Germinal center (tissue), 1 donor: ENCODE data around the gene ARHGAP27.
"Not testable (repeated sequence)": the region's sequence is repeated elsewhere in the genome, so short reads cannot be mapped to it uniquely, and the experiment has no call there.

Source experiments
- DNase-seq: peaks from one replicate; pipeline ENCODE4 v3.0.0; 2012; ENCODE audit warnings: mixed read lengths, low spot score

Gene ARHGAP27

DNA sequence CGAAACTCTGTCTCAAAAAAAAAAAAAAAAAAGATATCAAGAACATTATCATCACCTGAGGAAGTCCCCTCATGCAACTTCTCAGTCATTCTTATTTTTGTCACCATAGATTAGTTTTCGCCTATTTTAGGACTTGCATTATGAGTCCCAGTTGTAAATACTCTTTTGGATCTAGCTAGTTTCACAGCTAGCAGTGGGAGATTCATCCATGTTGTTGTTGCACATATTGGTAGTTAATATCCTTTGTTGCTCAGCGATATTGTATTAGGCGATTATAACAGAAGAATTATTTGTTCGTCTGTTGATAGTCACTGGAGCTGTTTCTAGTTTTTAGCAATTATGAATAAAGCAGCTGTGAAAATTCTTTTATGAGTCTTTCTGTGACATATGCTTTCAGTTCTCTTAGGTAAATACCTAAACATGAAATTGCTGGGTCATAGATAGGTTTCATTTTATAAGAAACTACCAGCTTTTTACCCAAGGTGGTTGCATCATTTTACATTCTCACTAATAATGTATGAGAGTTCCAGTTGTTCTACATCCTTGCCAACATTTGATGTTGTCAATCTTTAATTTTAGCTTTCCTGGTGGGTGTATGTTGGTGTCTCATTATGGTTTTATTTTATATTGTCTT, 75.2 kb downstream of the ARHGAP27 start:
- no peak for DNase-seq

DNA sequence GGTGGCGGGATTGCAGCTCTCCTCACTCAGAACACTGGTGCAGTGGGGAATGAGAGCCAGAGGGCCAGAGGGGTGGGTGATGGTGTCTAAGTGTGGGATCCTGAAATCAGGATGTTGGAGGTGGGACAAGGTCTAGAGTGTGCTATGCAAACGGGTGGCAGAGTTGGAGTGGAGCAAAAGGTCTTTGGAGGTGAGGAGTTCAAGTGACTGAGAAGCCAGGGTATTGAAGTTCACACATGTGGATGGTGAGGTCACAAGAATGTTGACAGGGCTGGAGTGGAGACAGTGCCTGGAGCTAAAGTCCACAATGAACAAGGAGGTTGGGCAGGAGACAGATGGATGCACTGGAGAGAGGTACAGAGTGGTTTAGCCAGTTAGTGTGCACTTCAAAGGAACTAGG, 77.6 kb downstream of the ARHGAP27 start:
- DNase-seq, result no peak

DNA sequence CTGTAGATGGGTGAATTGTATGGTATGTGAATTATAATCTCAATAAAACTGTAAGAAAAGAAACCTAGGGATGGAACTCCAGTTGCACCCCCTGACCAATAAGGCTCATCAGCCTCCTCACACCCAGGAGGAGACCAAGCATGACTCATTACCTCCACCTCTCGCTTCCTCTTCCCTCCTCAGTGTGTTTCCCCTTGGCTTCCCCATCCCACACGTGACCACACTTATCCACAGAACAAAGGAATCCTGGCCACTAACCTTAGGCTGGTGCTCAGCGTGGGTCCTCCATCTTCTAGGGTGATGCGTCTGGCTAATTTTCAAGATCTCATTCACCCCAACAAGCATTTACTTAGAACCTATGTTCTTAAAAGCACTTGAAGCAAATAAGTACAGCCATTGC, 79.6 kb downstream of the ARHGAP27 start:
- DNase-seq, result no peak

- no peak for DNase-seq
These were observed 80.8 kb downstream of the ARHGAP27 start for GRCh38 chr17:45351831-45352230.

- no peak for DNase-seq
These were observed 85.2 kb downstream of the ARHGAP27 start for GRCh38 chr17:45347444-45347843.

GRCh38 chr17:45346216-45347015, 86.3 kb downstream of the ARHGAP27 start:
- no peak for DNase-seq

DNA sequence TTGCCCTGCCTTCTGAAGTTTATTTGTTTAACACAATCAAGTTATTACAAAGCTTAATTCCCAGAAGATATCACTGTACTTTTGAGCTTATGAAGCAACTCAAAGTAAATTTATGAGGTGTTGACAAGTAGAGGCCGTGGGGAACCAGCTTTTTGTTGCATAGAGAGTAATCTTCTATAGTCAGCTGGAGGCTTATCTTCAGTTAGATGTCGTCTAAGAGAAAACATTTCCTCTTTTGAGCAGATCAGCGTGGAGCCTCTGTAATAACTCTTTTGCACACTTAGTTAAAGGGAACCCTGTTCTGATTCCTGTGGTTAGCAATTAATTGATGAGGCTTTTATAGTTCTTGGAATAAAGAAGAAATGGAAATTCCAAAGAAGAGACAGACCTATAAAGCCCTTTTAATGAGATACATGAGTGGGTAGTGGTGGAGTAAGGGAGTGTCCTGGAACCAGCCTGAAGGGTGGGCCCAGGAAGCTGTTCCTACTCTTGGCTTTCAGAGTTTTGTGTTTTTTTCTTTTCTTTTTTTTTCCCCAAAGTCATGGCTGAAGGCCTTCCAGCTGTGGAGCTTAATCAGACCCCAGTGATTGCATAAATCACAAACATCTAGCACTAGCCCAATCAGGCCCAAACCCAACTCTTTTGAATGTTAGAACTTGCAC, 87.0 kb downstream of the ARHGAP27 start:
- no peak for DNase-seq

DNA sequence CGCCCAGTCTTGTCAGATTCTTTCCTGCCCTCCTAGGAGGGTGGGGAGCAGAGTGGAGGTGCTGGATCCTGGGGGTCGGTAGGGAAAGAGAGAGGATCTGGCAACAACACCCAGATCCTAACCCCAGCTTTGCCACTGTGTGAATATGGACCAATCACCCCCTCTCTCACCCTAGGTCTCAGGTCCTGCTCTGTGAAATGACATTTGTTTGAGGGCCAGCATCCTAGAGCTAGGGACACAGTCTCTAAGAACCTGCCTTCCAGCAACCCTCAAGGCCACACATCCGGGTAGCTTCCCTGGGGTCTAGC, 87.5 kb downstream of the ARHGAP27 start:
- no peak for DNase-seq

DNA sequence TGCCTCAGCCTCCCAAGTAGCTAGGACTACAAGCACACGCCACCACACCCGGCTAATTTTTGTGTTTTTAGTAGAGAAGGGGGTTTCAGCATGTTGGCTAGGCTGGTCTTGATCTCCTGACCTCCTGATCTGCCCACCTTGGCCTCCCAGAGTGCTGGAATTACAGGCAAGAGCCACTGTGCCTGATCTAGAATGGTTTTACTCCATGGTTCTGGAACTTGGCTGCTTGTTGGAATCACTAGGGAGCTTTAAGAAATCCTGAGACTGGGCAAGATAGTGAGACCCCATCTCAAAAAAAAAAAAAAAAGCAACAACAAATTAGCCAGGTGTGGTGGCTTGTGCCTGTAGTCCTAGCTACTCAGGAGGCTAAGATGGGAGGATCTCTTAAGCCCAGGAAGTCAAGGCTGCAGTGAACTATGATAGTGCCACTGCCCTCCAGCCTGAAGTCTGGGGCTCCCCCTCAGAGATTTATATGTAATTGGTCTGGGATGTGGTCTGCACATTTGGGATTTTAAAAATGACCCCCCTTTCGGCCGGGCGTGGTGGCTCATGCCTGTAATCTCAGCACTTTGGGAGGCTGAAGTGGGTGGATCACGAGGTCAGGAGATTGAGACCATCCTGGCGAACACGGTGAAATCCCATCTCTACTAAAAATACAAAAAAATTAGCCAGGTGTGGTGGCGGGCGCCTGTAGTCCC, 88.6 kb downstream of the ARHGAP27 start:
- DNase-seq, result not testable (repeated sequence)
